Measurements from ENCODE around the gene PRPF31. TPM values are rescaled to one million over a fixed set of nuclear protein-coding genes. Genes with fewer than 3 reads are reported as not detected.

PRPF31 gene, protein sequence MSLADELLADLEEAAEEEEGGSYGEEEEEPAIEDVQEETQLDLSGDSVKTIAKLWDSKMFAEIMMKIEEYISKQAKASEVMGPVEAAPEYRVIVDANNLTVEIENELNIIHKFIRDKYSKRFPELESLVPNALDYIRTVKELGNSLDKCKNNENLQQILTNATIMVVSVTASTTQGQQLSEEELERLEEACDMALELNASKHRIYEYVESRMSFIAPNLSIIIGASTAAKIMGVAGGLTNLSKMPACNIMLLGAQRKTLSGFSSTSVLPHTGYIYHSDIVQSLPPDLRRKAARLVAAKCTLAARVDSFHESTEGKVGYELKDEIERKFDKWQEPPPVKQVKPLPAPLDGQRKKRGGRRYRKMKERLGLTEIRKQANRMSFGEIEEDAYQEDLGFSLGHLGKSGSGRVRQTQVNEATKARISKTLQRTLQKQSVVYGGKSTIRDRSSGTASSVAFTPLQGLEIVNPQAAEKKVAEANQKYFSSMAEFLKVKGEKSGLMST
- total RNA-seq = 42.1 and 46.7 TPM in 2 replicates

DNA sequence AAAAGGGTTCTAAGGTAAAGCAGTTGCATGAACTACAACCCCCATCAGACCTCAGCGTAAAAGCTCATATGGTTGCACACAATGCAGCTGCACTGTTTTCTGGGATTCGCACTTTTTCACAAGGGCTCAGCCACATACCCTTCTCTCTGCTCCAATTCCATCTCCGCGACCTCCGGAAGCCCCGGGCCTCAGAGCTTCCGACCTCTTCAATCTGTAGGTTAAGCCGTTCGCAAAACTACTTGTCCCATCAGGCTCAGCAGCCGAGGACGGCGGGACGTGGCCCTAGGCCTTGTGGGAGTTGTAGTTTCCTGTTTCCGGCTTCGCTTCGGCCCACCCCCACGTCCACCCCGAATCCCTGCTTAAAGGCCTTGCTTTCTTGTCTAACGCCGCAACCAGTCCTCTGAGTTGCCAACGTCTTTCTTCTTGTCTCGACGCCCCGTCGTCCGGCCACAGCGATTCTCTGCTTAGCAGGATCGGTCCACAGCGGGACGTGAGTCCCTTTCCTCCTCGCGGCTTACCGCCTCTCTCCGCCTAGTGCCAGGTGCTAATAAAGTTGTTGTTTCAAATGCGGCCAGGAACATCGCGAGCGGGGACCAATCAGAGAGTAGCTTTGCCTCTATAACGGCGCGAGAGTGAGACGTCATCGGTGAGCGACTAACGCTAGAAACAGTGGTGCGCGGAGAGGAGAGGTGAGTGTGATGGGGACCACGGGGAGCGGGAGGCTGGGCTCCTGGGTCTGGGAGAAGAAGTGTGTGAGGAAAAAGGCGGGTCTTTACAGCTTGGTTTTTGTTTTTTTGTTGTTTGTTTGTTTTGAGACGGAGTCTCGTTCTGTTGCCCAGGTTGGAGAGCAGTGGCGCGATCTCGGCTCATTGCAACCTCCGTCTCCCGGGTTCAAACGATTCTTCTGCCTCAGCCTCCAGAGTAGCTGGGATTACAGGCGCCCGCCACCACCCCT, at the start of gene PRPF31, which contains the start of gene TFPT:
TSS of gene PRPF31 (plus strand) at position 646 of the 955 bp plus-strand sequence. CDS start 2,525 bp downstream, outside the sequence.
TSS of gene TFPT (minus strand) at position 549 of the 955 bp plus-strand sequence. CDS start at position 161, 388 bp downstream.
- H3K79me2 ChIP-seq (ENCODE audit: insufficient read depth, low read length) = peaks cover 45% of the 10 kb centered on the region
- peaks cover 9% of the 10 kb centered on the region for H4K20me1 ChIP-seq (ENCODE audit: insufficient read depth, low read length)
- no peaks in the 10 kb centered on the region for H3K9me3 ChIP-seq (ENCODE audit: low read depth, low read length)
- no peaks in the 10 kb centered on the region for H3K27me3 ChIP-seq (ENCODE audit: insufficient read depth, low read length)
- peak within 1 kb of the TSS; percentile 90 for H3K4me2 ChIP-seq (ENCODE audit: insufficient read depth, low read length)
- peak; percentile 99 for DNase-seq (ENCODE audit: insufficient read length, low spot score, missing footprints)
- H2AFZ ChIP-seq (ENCODE audit: low read length) = peak within 1 kb of the TSS; percentile 97
- peak within 1 kb of the TSS; percentile 85 for H3K4me3 ChIP-seq (ENCODE audit: insufficient read depth, low read length)
- H3K27ac ChIP-seq (ENCODE audit: low read depth, low read length) = peak within 1 kb of the TSS; percentile 81
- TF ChIP-seq CTCF (IDR thresholded peaks at IDR 0.05; ENCODE audit: extremely low read depth, low read depth, low read length) = no peak
- peaks cover 9% of the 10 kb centered on the region for H3K4me1 ChIP-seq (ENCODE audit: insufficient read depth, low read length)
- peaks cover 24% of the 10 kb centered on the region for H3K36me3 ChIP-seq (ENCODE audit: insufficient read depth, low read length)

- no peak for TF ChIP-seq CTCF (IDR thresholded peaks at IDR 0.05; ENCODE audit: extremely low read depth, low read depth, low read length)
- no peaks in the 10 kb centered on the region for H3K79me2 ChIP-seq (ENCODE audit: insufficient read depth, low read length)
- no peak overlapping the region for H3K27ac ChIP-seq (ENCODE audit: low read depth, low read length)
- DNase-seq (ENCODE audit: insufficient read length, low spot score, missing footprints) = no peak
- H2AFZ ChIP-seq (ENCODE audit: low read length) = no peak overlapping the region
- H4K20me1 ChIP-seq (ENCODE audit: insufficient read depth, low read length) = no peaks in the 10 kb centered on the region
- H3K4me1 ChIP-seq (ENCODE audit: insufficient read depth, low read length) = no peaks in the 10 kb centered on the region
- H3K9me3 ChIP-seq (ENCODE audit: low read depth, low read length) = no peaks in the 10 kb centered on the region
- no peaks in the 10 kb centered on the region for H3K27me3 ChIP-seq (ENCODE audit: insufficient read depth, low read length)
- no peaks in the 10 kb centered on the region for H3K36me3 ChIP-seq (ENCODE audit: insufficient read depth, low read length)
- H3K4me3 ChIP-seq (ENCODE audit: insufficient read depth, low read length) = no peak overlapping the region
- H3K4me2 ChIP-seq (ENCODE audit: insufficient read depth, low read length) = no peak overlapping the region
Observed at GRCh38 chr19:54069470-54069869, 46.1 kb upstream of the PRPF31 start.

- Histone ChIP-seq H4K20me1 (ENCODE audit: insufficient read depth, low read length) (no peaks in the 10 kb centered on the region), H3K36me3 (ENCODE audit: insufficient read depth, low read length) (no peaks in the 10 kb centered on the region), H3K27me3 (ENCODE audit: insufficient read depth, low read length) (no peaks in the 10 kb centered on the region), H3K79me2 (ENCODE audit: insufficient read depth, low read length) (no peaks in the 10 kb centered on the region), H3K27ac (ENCODE audit: low read depth, low read length) (no peak overlapping the region), H3K4me2 (ENCODE audit: insufficient read depth, low read length) (no peak overlapping the region), H3K9me3 (ENCODE audit: low read depth, low read length) (no peaks in the 10 kb centered on the region), H3K4me1 (ENCODE audit: insufficient read depth, low read length) (no peaks in the 10 kb centered on the region), H2AFZ (ENCODE audit: low read length) (no peak overlapping the region), H3K4me3 (ENCODE audit: insufficient read depth, low read length) (no peak overlapping the region)
- DNase-seq (ENCODE audit: insufficient read length, low spot score, missing footprints) = no peak
- TF ChIP-seq CTCF (IDR thresholded peaks at IDR 0.05; ENCODE audit: extremely low read depth, low read depth, low read length) = no peak
Observed at GRCh38 chr19:54073829-54074228, 41.7 kb upstream of the PRPF31 start.
